Immature natural killer cell (primary cell): Measurements from ENCODE around the gene C2. TPM values are rescaled to one million over a fixed set of nuclear protein-coding genes. Genes with fewer than 3 reads are reported as not detected.

Source experiments
- DNase-seq, 3 donors: peaks; one replicate each; pipeline ENCODE4 v3.0.0; 2022; ENCODE audit warnings: mixed read lengths in 1 of 3
- H3K27ac Mint-ChIP-seq, 6 donors: one replicate each; pipeline ENCODE4 v1.8.0; 2020; ENCODE audit warnings: mixed read lengths in 6 of 6, mild to moderate bottlenecking in 5 of 6, inconsistent platforms in 4 of 6, moderate library complexity in 3 of 6
- H3K27me3 Mint-ChIP-seq, 3 donors: one replicate each; pipeline ENCODE4 v1.8.0; 2020 to 2021; ENCODE audit warnings: low read depth in 3 of 3, mild to moderate bottlenecking in 3 of 3, mixed read lengths in 3 of 3, moderate library complexity in 3 of 3, inconsistent platforms in 1 of 3
- H3K36me3 Mint-ChIP-seq, 3 donors: one replicate each; pipeline ENCODE4 v1.8.0; 2020; ENCODE audit warnings: mixed read lengths in 3 of 3, inconsistent platforms in 2 of 3, mild to moderate bottlenecking in 2 of 3
- H3K4me1 Mint-ChIP-seq, 2 donors: one replicate each; pipeline ENCODE4 v1.8.0; 2020; ENCODE audit warnings: inconsistent platforms in 2 of 2, mild to moderate bottlenecking in 2 of 2, mixed read lengths in 2 of 2, moderate library complexity in 1 of 2
- H3K4me3 Mint-ChIP-seq, 5 donors: one replicate each; pipeline ENCODE4 v1.8.0; 2020; ENCODE audit warnings: mild to moderate bottlenecking in 5 of 5, mixed read lengths in 5 of 5, inconsistent platforms in 3 of 5, moderate library complexity in 3 of 5
- H3K9me3 Mint-ChIP-seq, 6 donors: one replicate each; pipeline ENCODE4 v1.8.0; 2020; ENCODE audit warnings: mild to moderate bottlenecking in 6 of 6, mixed read lengths in 6 of 6, inconsistent platforms in 4 of 6, moderate library complexity in 3 of 6
- polyA plus RNA-seq, 3 donors: library from polyadenylated mRNA; unstranded; fragments of 300-500 nt; fragmentation: Illumina TruSeq; gene quantifications; one replicate each; pipeline ENCODE4 v1.2.3, GENCODE V29; 2021

C2 gene
- polyA plus RNA-seq, 3 donors from 2014 or later, result 0.74 TPM; not detected in 2

DNA sequence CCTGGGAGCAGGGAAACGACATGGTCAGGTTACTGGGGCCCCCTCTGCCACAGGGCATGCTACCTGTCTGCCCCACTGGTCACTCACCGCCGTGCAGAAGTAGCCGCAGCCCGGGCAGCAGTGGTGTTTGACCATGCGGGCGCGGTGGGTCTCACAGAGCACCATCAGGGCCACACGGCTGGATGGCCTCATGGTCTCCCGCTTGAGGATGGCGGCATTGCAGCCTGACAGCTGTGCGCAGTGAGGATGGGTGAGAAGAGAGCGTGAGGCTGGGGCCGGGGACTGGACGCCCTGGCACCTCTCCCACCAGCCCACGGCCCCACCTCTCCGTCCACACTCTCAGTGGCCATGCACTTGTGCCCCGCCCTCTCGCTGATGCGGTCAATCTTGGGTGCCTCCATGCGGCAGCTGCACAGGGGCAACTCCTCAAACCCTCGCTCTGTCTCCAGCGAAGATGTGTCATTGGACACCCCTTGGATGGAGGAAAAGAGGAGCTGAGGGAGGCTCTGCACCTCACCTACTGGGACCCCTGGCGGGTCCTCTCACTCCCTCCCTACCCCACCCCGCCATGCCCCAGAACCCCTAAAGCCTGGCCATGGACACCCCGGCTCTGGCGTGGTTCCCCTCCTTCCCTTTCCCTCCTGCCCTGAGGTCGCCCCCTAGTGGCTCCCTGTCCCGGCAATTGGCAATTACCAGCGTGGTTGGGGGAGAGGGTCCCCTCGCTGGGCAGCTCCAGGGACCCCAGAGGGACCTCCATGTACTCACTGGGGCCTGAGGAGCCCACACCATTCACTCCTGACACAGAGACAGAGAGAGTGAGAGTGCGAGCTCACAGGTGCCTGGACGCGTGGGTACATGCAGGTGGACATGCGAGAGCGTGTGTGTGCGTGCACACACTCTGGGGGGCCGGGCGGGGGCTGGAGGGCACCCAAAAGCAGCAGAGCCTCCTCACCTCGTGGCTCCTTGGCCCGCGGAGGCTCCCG lies 39.0 kb upstream of the C2 start:
- H3K9me3 Mint-ChIP-seq, result no peaks in the 10 kb centered on the region
- no peak overlapping the region for H3K4me3 Mint-ChIP-seq
- no peak overlapping the region for H3K27ac Mint-ChIP-seq
- peaks cover 20 to 39% (median 23%) of the 10 kb centered on the region in 3 donors for H3K36me3 Mint-ChIP-seq
- H3K4me1 Mint-ChIP-seq, result no peaks in the 10 kb centered on the region
- no peaks in the 10 kb centered on the region for H3K27me3 Mint-ChIP-seq
- peak in 2 of 3 donors; percentile 34 to 43 for DNase-seq

DNA sequence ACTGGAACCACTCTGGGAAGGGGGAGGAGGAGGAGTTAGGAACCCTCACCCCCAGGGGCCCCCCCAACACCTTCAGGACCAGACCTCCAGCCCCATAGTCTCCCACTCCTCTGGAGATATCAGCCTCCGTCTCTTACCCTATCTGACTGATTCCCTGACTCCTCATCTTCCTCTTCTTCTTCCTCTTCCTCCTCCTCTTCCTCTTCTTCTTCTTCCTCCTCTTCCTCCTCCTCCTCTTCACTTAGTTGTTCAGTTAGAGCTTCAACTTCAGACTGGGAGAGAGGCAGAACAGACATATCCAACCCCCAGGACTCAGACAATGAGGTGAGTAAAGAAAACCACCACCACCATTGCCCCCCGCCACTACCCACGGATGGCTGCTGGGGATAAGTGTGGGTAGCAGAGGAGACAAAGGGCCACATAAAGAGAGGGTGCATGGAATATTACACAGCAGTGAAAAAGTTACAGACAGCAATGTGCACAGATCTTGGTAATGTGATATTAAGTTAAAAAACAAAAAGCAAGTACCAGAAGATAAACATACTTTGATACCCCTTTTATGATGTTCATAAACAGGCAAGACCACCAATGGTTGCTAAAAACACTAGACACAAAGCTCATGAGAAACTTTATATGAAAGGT lies 38.1 kb upstream of the C2 start:
- DNase-seq, result no peak
- no peak overlapping the region for H3K4me3 Mint-ChIP-seq
- H3K4me1 Mint-ChIP-seq, result no peaks in the 10 kb centered on the region
- H3K9me3 Mint-ChIP-seq, result no peaks in the 10 kb centered on the region
- no peak overlapping the region for H3K27ac Mint-ChIP-seq
- no peaks in the 10 kb centered on the region for H3K27me3 Mint-ChIP-seq
- peaks cover 20 to 39% (median 23%) of the 10 kb centered on the region in 3 donors for H3K36me3 Mint-ChIP-seq

DNA sequence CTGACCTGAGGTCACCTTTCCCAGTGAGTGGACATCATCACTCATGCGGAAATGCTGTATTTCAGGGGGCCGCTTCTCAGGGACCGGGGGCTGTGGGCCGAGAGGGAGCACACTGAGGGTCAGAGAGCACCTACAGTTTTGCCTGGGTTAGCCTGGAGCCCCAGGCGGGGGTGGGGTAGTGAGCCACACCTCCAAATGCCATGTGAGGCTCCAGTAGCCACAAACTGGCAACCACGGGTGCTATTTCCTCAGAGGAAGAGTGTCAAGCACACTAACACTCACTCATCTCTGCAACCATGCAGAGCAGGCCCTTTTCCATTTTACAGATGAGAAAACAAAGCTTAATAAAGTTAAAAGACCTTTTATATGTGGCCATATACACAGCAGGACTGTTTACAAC lies 34.7 kb upstream of the C2 start:
- H3K4me1 Mint-ChIP-seq, result peaks cover 10 to 14% of the 10 kb centered on the region in 2 donors
- H3K27me3 Mint-ChIP-seq, result peaks cover 0 to 2% (median 0%) of the 10 kb centered on the region in 3 donors
- no peaks in the 10 kb centered on the region for H3K9me3 Mint-ChIP-seq
- H3K27ac Mint-ChIP-seq, result no peak overlapping the region
- no peak for DNase-seq
- H3K4me3 Mint-ChIP-seq, result no peak overlapping the region
- H3K36me3 Mint-ChIP-seq, result peaks cover 15 to 23% (median 18%) of the 10 kb centered on the region in 3 donors

DNA sequence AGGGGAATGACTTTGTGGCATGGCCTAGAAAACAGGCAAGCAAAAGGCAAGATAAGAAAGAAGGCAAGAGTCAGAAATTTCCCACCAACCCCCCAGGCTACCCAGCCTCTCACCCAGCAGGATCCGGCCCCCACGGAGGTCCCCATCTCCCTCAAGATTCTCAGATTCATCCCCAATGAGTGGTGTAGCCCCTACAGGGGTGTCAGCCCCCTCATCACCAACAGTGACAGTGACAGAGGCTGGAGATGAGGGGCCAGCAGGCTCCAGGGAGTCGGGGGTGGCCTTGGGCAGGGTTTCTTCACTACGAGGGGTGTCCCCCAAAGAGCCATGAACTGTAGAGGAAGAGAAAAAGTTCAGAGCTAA lies 31.0 kb upstream of the C2 start:
- peaks cover 38 to 39% of the 10 kb centered on the region in 2 donors for H3K4me1 Mint-ChIP-seq
- H3K36me3 Mint-ChIP-seq, result peaks cover 3 to 11% (median 9%) of the 10 kb centered on the region in 3 donors
- peak overlapping the region; percentile 71 to 85 (median 82) for H3K4me3 Mint-ChIP-seq
- H3K27ac Mint-ChIP-seq, result peak overlapping the region; percentile 67 to 94 (median 88)
- no peaks in the 10 kb centered on the region for H3K9me3 Mint-ChIP-seq
- peaks cover 5 to 12% (median 10%) of the 10 kb centered on the region in 3 donors for H3K27me3 Mint-ChIP-seq
- no peak for DNase-seq

DNA sequence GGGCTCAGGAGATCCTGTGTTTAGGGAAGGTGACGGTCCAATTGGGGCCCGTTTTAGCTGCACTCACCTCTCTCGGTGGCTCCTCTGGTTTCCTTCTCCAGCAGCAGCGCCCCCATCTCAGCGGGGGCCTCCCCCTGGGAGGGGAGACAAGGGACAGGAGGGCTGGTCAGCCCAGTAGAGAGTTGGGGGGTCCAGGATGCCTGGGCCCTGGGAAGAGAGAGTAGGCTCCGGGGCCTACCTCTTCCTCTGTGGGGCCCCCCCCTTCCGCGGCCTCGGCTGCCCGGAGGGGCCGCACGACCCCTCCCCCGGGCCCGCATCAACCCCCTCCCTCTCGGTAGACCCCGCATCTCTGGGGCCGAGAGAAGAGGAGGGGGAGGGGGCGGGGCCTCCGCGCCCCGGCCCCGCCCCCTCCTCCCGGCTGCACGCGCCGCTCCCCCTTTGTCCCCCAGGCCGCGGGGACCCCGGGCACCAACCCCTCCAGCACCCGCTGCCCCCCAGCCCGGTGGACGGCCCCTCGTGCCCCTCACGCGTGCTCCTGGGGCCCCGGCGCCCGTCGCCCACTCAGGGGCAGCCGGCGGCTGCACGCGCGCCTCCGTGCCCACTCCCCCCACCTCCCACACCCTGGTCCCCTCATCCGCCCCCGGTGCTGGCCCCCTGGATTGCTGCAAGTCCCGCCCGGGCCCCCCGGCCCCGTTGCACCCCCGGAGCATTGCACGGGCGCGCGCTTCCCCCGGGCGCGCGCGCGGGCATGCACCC lies 30.5 kb upstream of the C2 start:
- Mint-ChIP-seq H3K9me3 (no peaks in the 10 kb centered on the region), H3K36me3 (peaks cover 0 to 7% (median 3%) of the 10 kb centered on the region in 3 donors)
- DNase-seq, result peak in 1 of 3 donors; percentile 3

DNA sequence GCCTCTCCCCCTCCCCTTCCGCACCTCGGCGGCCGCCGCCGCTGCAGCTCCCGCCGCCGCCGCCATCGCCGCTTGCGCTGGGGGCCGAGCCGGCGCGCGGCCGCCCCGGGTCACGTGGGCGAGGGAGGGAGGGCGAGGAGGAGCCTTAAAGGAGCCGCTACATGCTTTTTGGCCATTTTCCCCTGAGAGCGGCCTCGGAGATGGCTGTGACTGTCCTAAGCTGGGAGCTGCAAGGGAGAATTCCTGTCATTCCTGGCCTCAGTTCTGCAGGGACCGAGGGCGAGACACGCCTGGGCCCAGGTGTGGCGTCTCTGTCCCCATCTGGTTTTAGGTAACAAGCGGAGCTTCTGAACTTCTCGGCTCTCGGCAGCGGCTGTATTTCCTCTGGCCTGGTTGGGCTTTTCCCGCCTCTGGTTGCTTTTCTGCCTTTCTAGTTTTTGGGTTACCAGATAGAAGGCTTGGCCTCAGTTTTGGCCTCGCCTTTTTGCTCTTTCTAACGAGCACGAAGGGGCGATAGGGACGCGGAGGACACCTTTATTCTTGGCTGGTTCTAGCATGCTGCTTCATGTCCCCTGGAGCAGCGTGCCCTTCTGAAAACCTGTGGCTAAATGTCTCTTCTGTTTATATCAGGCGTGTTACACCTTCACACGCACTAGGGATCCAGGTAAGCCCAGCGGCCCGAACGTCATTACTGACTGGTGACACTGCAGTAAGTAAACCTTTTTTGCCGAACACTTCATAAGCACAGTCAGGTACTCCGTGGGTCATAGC lies 29.7 kb upstream of the C2 start, which contains the start of gene EHMT2:
Gene EHMT2 (minus strand): TSS at position 87 of the 771 bp plus-strand sequence. CDS start 21 bp downstream, at position 66.
- peaks cover 12 to 14% (median 13%) of the 10 kb centered on the region in 3 donors for H3K27me3 Mint-ChIP-seq
- no peaks in the 10 kb centered on the region for H3K9me3 Mint-ChIP-seq
- H3K4me1 Mint-ChIP-seq, result peaks cover 44 to 46% of the 10 kb centered on the region in 2 donors
- H3K4me3 Mint-ChIP-seq, result peak within 1 kb of the TSS; percentile 91 to 99 (median 96)
- DNase-seq, result peak; percentile 82 to 84 (median 83)
- H3K27ac Mint-ChIP-seq, result peak within 1 kb of the TSS; percentile 91 to 99 (median 95)
- no peaks in the 10 kb centered on the region for H3K36me3 Mint-ChIP-seq

More for the DNA sequence above, 30.5 kb upstream of the C2 start:
- Mint-ChIP-seq H3K4me3 (peak overlapping the region; percentile 71 to 95 (median 82)), H3K4me1 (peaks cover 38 to 40% of the 10 kb centered on the region in 2 donors), H3K27ac (peak overlapping the region; percentile 67 to 94 (median 88)), H3K27me3 (peaks cover 6 to 13% (median 10%) of the 10 kb centered on the region in 3 donors)

DNA sequence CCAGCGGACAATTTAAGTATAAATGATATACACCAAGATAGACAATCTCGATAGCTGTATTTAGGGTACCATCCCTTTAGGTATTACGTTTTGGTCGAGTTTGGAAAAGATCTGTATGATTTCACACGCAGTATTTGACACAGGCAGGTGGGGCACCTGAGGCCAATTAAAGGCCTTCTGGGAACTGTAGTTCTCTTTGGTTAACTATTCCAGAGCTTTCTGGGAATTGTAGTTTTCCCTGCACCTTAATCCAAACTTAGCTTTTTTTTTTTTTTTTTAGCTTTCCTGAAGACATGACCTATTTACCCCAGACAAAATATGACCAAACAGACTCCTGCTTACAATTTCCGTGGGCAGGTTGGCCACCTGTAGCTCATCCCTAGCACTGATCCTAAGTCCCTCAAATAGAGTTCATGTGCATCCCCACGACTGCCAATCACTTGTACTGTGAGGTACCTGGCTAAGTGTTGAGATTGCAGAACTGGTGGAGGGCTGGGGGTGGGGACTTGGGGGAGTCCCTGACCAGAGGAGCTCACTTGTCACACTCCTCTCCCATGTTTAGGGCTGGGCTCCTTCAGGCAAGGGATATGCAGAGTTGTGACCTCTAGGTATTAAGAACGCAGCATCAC lies 29.0 kb upstream of the C2 start:
- H3K4me3 Mint-ChIP-seq, result peak overlapping the region; percentile 91 to 99 (median 96)
- peak; percentile 40 to 43 (median 41) for DNase-seq
- H3K27me3 Mint-ChIP-seq, result peaks cover 12 to 18% (median 15%) of the 10 kb centered on the region in 3 donors
- H3K36me3 Mint-ChIP-seq, result no peaks in the 10 kb centered on the region
- H3K4me1 Mint-ChIP-seq, result peaks cover 49 to 50% of the 10 kb centered on the region in 2 donors
- no peaks in the 10 kb centered on the region for H3K9me3 Mint-ChIP-seq
- H3K27ac Mint-ChIP-seq, result peak overlapping the region; percentile 91 to 99 (median 95)

DNA sequence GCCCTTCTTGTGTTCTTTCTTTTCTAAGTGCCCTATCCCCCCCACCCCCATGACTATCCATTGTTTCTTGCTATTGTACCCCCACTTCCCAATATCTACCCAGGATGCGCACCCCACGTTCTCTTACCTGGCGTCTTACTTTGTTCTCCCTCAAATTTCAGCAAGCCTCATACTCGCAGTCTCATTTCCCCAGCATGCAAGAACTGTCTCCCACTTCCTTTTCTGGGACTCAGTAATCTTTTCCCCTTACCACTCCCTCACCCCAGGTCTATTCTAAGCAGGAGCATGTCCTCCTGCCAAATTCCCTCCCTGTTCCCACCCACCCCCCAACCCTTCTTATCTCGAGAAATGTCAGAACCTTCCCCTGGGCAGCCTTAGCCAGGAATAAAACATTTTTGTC lies 28.3 kb upstream of the C2 start:
- Mint-ChIP-seq H3K27ac (peak overlapping the region in 3 of 6 donors; percentile 72 to 81 (median 77)), H3K4me1 (peaks cover 49 to 50% of the 10 kb centered on the region in 2 donors), H3K36me3 (no peaks in the 10 kb centered on the region), H3K4me3 (peak overlapping the region; percentile 65 to 74 (median 72)), H3K9me3 (no peaks in the 10 kb centered on the region), H3K27me3 (peaks cover 12 to 18% (median 15%) of the 10 kb centered on the region in 3 donors)
- no peak for DNase-seq

DNA sequence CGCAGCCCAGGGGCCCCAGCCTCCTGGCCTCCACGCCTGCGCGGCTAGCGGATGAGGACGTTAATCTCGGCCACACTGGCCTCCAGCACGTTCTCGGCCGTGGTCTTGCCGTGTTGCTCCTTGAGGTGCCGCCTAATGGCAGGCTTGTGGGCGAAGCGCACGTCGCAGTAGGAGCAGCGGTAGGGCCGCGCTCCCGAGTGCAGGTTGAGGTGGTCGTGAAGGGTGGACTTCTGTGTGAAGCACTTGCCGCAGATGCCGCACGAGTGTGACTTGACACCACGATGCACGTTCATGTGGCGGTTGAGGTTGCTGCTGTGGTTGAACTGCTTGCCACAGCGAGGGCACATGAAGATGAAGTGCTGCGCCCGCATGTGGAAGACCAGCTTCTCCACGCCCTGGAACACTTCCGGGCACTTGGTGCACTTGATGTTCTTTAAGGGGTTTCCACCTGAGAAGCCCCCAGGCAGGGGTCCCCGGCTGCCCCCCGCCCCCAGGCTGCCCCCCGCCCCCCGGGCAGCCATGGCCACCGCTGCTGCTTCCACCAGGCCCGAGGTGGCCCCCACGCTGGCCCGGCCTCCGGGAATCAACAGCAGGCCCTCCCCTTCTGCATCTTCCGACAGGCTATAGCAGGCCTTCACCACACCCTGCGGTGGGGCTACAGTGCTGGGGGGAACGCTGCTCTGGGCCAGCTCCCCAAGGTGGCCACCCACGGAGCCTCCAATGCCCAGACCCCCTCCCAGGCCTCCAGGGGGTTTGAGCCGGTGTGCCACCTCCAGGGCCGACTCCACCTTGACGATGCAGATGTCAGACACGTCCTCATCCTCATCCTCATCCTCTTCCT lies 27.4 kb upstream of the C2 start:
- Mint-ChIP-seq H3K4me1 (peaks cover 49 to 50% of the 10 kb centered on the region in 2 donors), H3K27ac (peak overlapping the region; percentile 56 to 87 (median 79)), H3K4me3 (peak overlapping the region; percentile 65 to 74 (median 72)), H3K36me3 (no peaks in the 10 kb centered on the region), H3K9me3 (no peaks in the 10 kb centered on the region), H3K27me3 (peaks cover 12 to 18% (median 15%) of the 10 kb centered on the region in 3 donors)
- peak; percentile 61 to 64 (median 63) for DNase-seq

DNA sequence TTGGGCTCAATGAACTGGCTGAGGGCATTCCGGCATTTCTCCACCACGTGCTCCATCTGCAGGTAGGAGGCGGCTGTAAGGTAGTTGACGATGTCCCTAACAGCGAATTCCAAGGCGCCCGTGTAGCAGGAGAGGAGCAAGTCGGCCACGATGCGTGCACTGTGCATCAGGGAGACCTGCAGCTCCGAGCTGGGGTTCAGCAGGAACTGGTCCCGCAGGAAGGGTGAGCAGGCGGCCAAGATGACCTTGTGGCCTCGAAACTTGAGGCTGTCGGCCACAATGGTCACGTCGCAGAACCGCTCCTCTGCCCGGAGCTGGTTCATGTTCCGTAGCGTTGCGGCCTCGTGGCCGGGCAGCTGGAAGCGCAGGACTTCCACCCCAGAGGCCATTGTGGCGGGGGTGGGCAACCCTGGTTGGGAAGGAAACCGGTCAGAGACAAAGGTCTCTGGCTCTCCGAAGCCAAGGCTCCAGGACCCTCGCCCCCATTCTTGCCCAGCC lies 26.6 kb upstream of the C2 start:
- Mint-ChIP-seq H3K4me1 (peaks cover 45 to 48% of the 10 kb centered on the region in 2 donors), H3K4me3 (peak overlapping the region; percentile 56 to 86 (median 70)), H3K27me3 (peaks cover 12 to 18% (median 15%) of the 10 kb centered on the region in 3 donors), H3K9me3 (no peaks in the 10 kb centered on the region), H3K27ac (peak overlapping the region in 1 of 6 donors; percentile 45), H3K36me3 (no peaks in the 10 kb centered on the region)
- DNase-seq, result no peak

DNA sequence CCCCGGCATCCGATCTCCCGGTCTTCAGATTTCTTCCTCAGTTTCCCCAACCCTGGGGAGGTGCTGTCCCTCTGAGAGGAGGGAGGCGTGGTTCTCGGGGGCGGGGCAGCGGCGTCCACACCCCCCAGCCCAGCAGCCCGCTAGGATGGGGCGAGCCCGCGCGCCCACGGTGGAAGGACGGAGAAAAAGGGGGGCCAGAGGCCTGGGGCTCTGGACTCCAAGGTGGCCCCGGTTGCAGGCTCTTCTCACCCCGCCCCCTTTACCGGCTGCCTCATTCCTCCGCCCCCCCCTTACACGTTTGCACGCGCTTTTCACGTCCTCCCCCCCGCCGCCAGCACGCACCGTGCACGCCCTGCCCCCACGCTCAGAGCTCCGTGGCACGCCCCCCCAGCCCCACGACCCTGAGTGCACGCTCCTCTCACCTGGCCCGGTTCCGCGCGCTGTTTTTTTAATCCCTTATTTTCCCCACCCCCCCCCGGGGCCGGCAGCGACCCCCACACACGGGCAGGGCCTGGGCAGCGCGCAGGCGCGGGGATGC lies 26.0 kb upstream of the C2 start:
- H3K27me3 Mint-ChIP-seq, result peaks cover 12 to 18% (median 15%) of the 10 kb centered on the region in 3 donors
- peak; percentile 38 to 57 (median 52) for DNase-seq
- H3K9me3 Mint-ChIP-seq, result no peaks in the 10 kb centered on the region
- H3K27ac Mint-ChIP-seq, result peak overlapping the region in 2 of 6 donors; percentile 7 to 50
- H3K36me3 Mint-ChIP-seq, result no peaks in the 10 kb centered on the region
- peak overlapping the region; percentile 56 to 86 (median 70) for H3K4me3 Mint-ChIP-seq
- H3K4me1 Mint-ChIP-seq, result peaks cover 40 to 45% of the 10 kb centered on the region in 2 donors
